ENCODE measurements around the gene CXCL17.

GRCh38 chr19:42422092-42422900, 20.4 kb downstream of the CXCL17 start:
- TF ChIP-seq CTCF (IDR thresholded peaks at IDR 0.05; ENCODE audit: insufficient read depth, low read length, poor library complexity, severe bottlenecking): no peak
- TF ChIP-seq EZH2phosphoT487 (conservative IDR thresholded peaks at IDR 0.05; ENCODE audit: low read length): no peak

All from SU-DHL-6 (cell line).